Endothelial cell of umbilical vein (primary cell): ENCODE measurements around the gene EXOSC9. TPM values are rescaled to one million over a fixed set of nuclear protein-coding genes. Genes with fewer than 3 reads are reported as not detected.

Source experiments
- BruUV-seq: library from RNA; stranded (reverse); fragments of 400-500 nt; replicated peaks from 2 replicates; lab custom pipeline; 2021; lab: Mats Ljungman, UMichigan
- CTCF ChIA-PET: fragments of 300-600, 350-600 bp; sonication (Branson Sonifier 250); formaldehyde crosslinking; loops from one replicate; lab custom pipeline; 2021; ENCODE audit warnings: antibody characterized with exemption, inconsistent platforms; lab: Charles Lee
- POLR2A ChIA-PET: fragments of 300-600, 350-600 bp; sonication (Branson Sonifier 250); formaldehyde crosslinking; loops from one replicate; lab custom pipeline; 2021; ENCODE audit warnings: antibody characterized with exemption, inconsistent platforms; lab: Charles Lee
- DNase-seq: peaks from one replicate; pipeline ENCODE4 v3.0.0-alpha.2; 2011; ENCODE audit warnings: low read depth, low spot score
- FAIRE-seq: peaks from 2 replicates; lab custom pipeline; 2011; peaks lifted over from hg19 to GRCh38; lab: Jason Lieb, UNC
- H2AFZ ChIP-seq: 2 replicates; pipeline ENCODE4 v1.6.0; 2012; ENCODE audit warnings: low read depth, low read length, control low read depth, inconsistent platforms
- H3K27ac ChIP-seq: 2 replicates; pipeline ENCODE4 v1.5.1; 2011; ENCODE audit warnings: low read depth, mild to moderate bottlenecking, control low read depth, low read length, moderate library complexity; ENCODE audit not compliant: insufficient read depth
- H3K27me3 ChIP-seq, 2 experiments: 2 replicates each; pipeline versions ENCODE4 v1.6.0 to v1.6.1; 2011; ENCODE audit warnings: low read length in 2 of 2, mixed read lengths in 1 of 2; ENCODE audit not compliant: control insufficient read depth in 2 of 2, insufficient read depth in 2 of 2
- H3K36me3 ChIP-seq, 2 experiments: 2 replicates in 1 of 2; 3 replicates in 1 of 2; pipeline ENCODE4 v1.5.1; 2011; ENCODE audit warnings: low read length in 2 of 2, mild to moderate bottlenecking in 1 of 2, moderate library complexity in 1 of 2; ENCODE audit not compliant: control insufficient read depth in 2 of 2, insufficient read depth in 2 of 2; ENCODE audit errors: extremely low read depth in 1 of 2
- H3K4me1 ChIP-seq: 3 replicates; pipeline ENCODE4 v1.5.1; 2011; ENCODE audit warnings: mild to moderate bottlenecking, low read length; ENCODE audit not compliant: control insufficient read depth, insufficient read depth; ENCODE audit errors: extremely low read depth
- H3K4me2 ChIP-seq: 2 replicates; pipeline ENCODE4 v1.6.1; 2011; ENCODE audit warnings: low read length, control low read depth, mixed read lengths; ENCODE audit not compliant: insufficient read depth
- H3K4me3 ChIP-seq, 3 experiments: fragments of 200-600 bp in 1 of 3; sonication (generic), shearing (Covaris generic) in 1 of 3; replicated peaks in 1 of 3; 2 replicates each; pipeline ENCODE4 v1.5.1; 2011 to 2016; ENCODE audit warnings: control low read depth in 3 of 3, low read length in 3 of 3, mild to moderate bottlenecking in 2 of 3, inconsistent platforms in 1 of 3, low read depth in 1 of 3, moderate library complexity in 1 of 3; ENCODE audit not compliant: insufficient read depth in 1 of 3
- H3K79me2 ChIP-seq: 2 replicates; pipeline ENCODE4 v1.6.0; 2012; ENCODE audit warnings: low read length, inconsistent platforms; ENCODE audit not compliant: control insufficient read depth, insufficient read depth
- H3K9ac ChIP-seq: replicated peaks from 2 replicates; pipeline ENCODE3; 2011; ENCODE audit warnings: low read length, control low read depth; ENCODE audit not compliant: insufficient read depth; ENCODE audit errors: extremely low read depth
- H3K9me1 ChIP-seq: replicated peaks from 3 replicates; pipeline ENCODE4 v1.6.0; 2011; ENCODE audit warnings: mild to moderate bottlenecking, low read length; ENCODE audit not compliant: control insufficient read depth, insufficient read depth; ENCODE audit errors: extremely low read depth
- H3K9me3 ChIP-seq: replicated peaks from 2 replicates; pipeline ENCODE4 v1.5.1; 2012; ENCODE audit warnings: low read length, inconsistent platforms; ENCODE audit not compliant: control insufficient read depth, insufficient read depth
- H4K20me1 ChIP-seq: replicated peaks from 2 replicates; pipeline ENCODE3; 2011; ENCODE audit warnings: mild to moderate bottlenecking, low read length; ENCODE audit not compliant: control insufficient read depth, insufficient read depth; ENCODE audit errors: extremely low read depth
- CTCF ChIP-seq, 2 donors: IDR thresholded peaks; 1 replicate in 1 of 2; 2 replicates in 1 of 2; pipeline ENCODE4 v1.5.1; 2011; ENCODE audit warnings: low read length in 2 of 2, mild to moderate bottlenecking in 2 of 2, moderate library complexity in 2 of 2, control low read depth in 1 of 2, inconsistent platforms in 1 of 2, low read depth in 1 of 2; ENCODE audit not compliant: insufficient read depth in 1 of 2; ENCODE audit errors: extremely low read depth in 1 of 2
- EZH2 ChIP-seq: IDR thresholded peaks from 2 replicates; pipeline ENCODE4 v1.6.1; 2012; ENCODE audit warnings: borderline replicate concordance, low read depth, mild to moderate bottlenecking, moderate library complexity, low read length, inconsistent platforms; ENCODE audit not compliant: severe bottlenecking
- FOS ChIP-seq: IDR thresholded peaks from 2 replicates; pipeline ENCODE4 v1.6.1; 2011; ENCODE audit warnings: mild to moderate bottlenecking, low read length, moderate library complexity, borderline replicate concordance; ENCODE audit not compliant: insufficient read depth
- GATA2 ChIP-seq: IDR thresholded peaks from 2 replicates; pipeline ENCODE4 v1.7.0; 2011; ENCODE audit warnings: low read depth, mild to moderate bottlenecking, moderate library complexity, mixed read lengths, low read length; ENCODE audit not compliant: insufficient read length, insufficient read depth
- JUN ChIP-seq: IDR thresholded peaks from 2 replicates; pipeline ENCODE4 v1.6.1; 2011; ENCODE audit warnings: borderline replicate concordance, low read depth; ENCODE audit not compliant: insufficient read length, insufficient read depth
- MAX ChIP-seq: IDR thresholded peaks from 2 replicates; pipeline ENCODE4 v1.6.1; 2011; ENCODE audit not compliant: insufficient read depth, insufficient read length
- MYC ChIP-seq: IDR thresholded peaks from one replicate; pipeline ENCODE4 v1.6.1; 2011; ENCODE audit warnings: mild to moderate bottlenecking, low read depth, low read length
- POLR2A ChIP-seq: IDR thresholded peaks from 2 replicates; pipeline ENCODE4 v1.6.1; 2012; ENCODE audit warnings: low read depth, mild to moderate bottlenecking, control low read depth, low read length
- POLR2AphosphoS5 ChIP-seq: IDR thresholded peaks from 2 replicates; pipeline ENCODE4 v1.6.1; 2012; ENCODE audit warnings: low read depth, mild to moderate bottlenecking, control low read depth, low read length, moderate library complexity; ENCODE audit not compliant: insufficient read depth
- dilution Hi-C: fragments of 300-500 bp; cut with MboI; formaldehyde crosslinking; loops from one replicate; pipeline ENCODE4 v1.15.0; 2019; ENCODE audit warnings: low sequenced_read_pairs; ENCODE audit not compliant: extremely low pct_ligation_motif_present
- intact Hi-C: fragments of 100-400 bp; cut with micrococcal nuclease; formaldehyde crosslinking; loops from one replicate; pipeline ENCODE4 v1.10.0; 2022
- polyA plus RNA-seq, 4 experiments: library from polyadenylated mRNA; depleted of rRNA in 3 of 4; stranded (reverse) in 3 of 4; unstranded in 1 of 4; fragments of >200 nt; gene quantifications; 2 replicates each; pipeline versions ENCODE4 v1.2.1 to v1.2.3, GENCODE V29; 2011 to 2012; ENCODE audit warnings: missing spikeins in 1 of 4
- total RNA-seq: library from RNA; stranded (reverse); gene quantifications from 2 replicates; pipeline ENCODE4 v1.2.3, GENCODE V29; 2021

Gene EXOSC9
- total and polyA plus RNA-seq, 2 donors (not counting 3 experiments of a cell fraction or from before 2014, with no cell fraction given), result 19.0 to 46.3 TPM

- FAIRE-seq, result no peak
- Histone ChIP-seq H3K9me3 (no peaks in the 10 kb centered on the region), H3K9me1 (no peaks in the 10 kb centered on the region), H3K9ac (no peak overlapping the region), H3K79me2 (no peaks in the 10 kb centered on the region), H3K4me1 (peaks cover 21% of the 10 kb centered on the region), H3K4me2 (no peak overlapping the region), H4K20me1 (no peaks in the 10 kb centered on the region), H2AFZ (no peak overlapping the region), H3K36me3 (no peaks in the 10 kb centered on the region), H3K4me3 (no peak overlapping the region), H3K27ac (no peak overlapping the region), H3K27me3 (peaks cover 0 to 2% of the 10 kb centered on the region in 2 experiments)
- DNase-seq, result no peak
- ChIA-PET CTCF (no interaction called here), POLR2A (no interaction called here)
- dilution Hi-C loops (no loop called here), intact Hi-C loops (no loop called here)
- BruUV-seq, result no TSS peak
- TF ChIP-seq POLR2A, result no peak
- TF ChIP-seq EZH2, result no peak
- no peak for TF ChIP-seq MAX
- no peak for TF ChIP-seq JUN
- TF ChIP-seq GATA2, result no peak
- no peak for TF ChIP-seq CTCF (IDR thresholded peaks at IDR 0.05; ENCODE audit: extremely low read depth in 1 of 2, insufficient read depth in 1 of 2, low read depth in 1 of 2, low read length in 2 of 2)
- no peak for TF ChIP-seq MYC
- no peak for TF ChIP-seq POLR2AphosphoS5
- no peak for TF ChIP-seq FOS
Measured at GRCh38 chr4:121786221-121786620, 14.9 kb upstream of the EXOSC9 start.
